Endodermal cell (in vitro differentiated cells): ENCODE measurements around the gene CEP112. TPM values are rescaled to one million over a fixed set of nuclear protein-coding genes. Genes with fewer than 3 reads are reported as not detected.
"Not testable (repeated sequence)": the region's sequence is repeated elsewhere in the genome, so short reads cannot be mapped to it uniquely, and the experiment has no call there.

ENCODE experiments used
- DNase-seq: peaks from one replicate; pipeline ENCODE4 v3.0.0-alpha.2; 2017
- H3K27ac ChIP-seq: 2 replicates; pipeline ENCODE4 v1.5.1; 2013; ENCODE audit warnings: mild to moderate bottlenecking, low read depth, low read length, moderate library complexity
- H3K27me3 ChIP-seq: 2 replicates; pipeline ENCODE4 v1.6.1; 2013; ENCODE audit warnings: mild to moderate bottlenecking, low read length, moderate library complexity; ENCODE audit not compliant: insufficient read depth, control insufficient read depth, poor library complexity, severe bottlenecking
- H3K36me3 ChIP-seq: 2 replicates; pipeline ENCODE4 v1.7.0; 2013; ENCODE audit warnings: mild to moderate bottlenecking, low read length, moderate library complexity; ENCODE audit not compliant: control insufficient read depth, insufficient read depth
- H3K4me1 ChIP-seq: one replicate; pipeline ENCODE4 v1.7.0; 2013; ENCODE audit warnings: low read length; ENCODE audit not compliant: control insufficient read depth, insufficient read depth
- H3K4me3 ChIP-seq: 2 replicates; pipeline ENCODE4 v1.5.1; 2013; ENCODE audit warnings: mild to moderate bottlenecking, low read length, moderate library complexity
- H3K9ac ChIP-seq: 2 replicates; pipeline ENCODE4 v1.6.1; 2013; ENCODE audit warnings: mild to moderate bottlenecking, low read length, moderate library complexity; ENCODE audit not compliant: poor library complexity, severe bottlenecking; ENCODE audit errors: extremely low read depth
- H3K9me3 ChIP-seq: 2 replicates; pipeline ENCODE4 v1.6.1; 2013; ENCODE audit warnings: mild to moderate bottlenecking, low read length, moderate library complexity; ENCODE audit not compliant: control insufficient read depth
- H3K27ac Mint-ChIP-seq: 2 replicates; pipeline ENCODE4 v1.8.0; 2020; ENCODE audit warnings: mixed read lengths
- H3K27me3 Mint-ChIP-seq: 2 replicates; pipeline ENCODE4 v1.8.0; 2021; ENCODE audit warnings: mild to moderate bottlenecking, mixed read lengths; ENCODE audit not compliant: insufficient read depth
- H3K36me3 Mint-ChIP-seq: 2 replicates; pipeline ENCODE4 v1.8.0; 2020; ENCODE audit warnings: low read depth, mixed read lengths
- H3K4me1 Mint-ChIP-seq: 2 replicates; pipeline ENCODE4 v1.8.0; 2020; ENCODE audit warnings: mixed read lengths
- H3K4me3 Mint-ChIP-seq: 2 replicates; pipeline ENCODE4 v1.8.0; 2020; ENCODE audit warnings: mild to moderate bottlenecking, moderate library complexity, mixed read lengths
- H3K9me3 Mint-ChIP-seq: 2 replicates; pipeline ENCODE4 v1.8.0; 2020; ENCODE audit warnings: mild to moderate bottlenecking, mixed read lengths
- WGBS, 2 experiments: methylation state at CpG; one replicate each; pipeline versions ENCODE4 v1.1.5 to v1.1.7; 2013; ENCODE audit warnings: missing lambda C conversion rate in 2 of 2, mixed read lengths in 1 of 2; ENCODE audit not compliant: insufficient coverage in 1 of 2, insufficient read length in 1 of 2; 5-methylcytosine and 5-hydroxymethylcytosine counted together
- total RNA-seq, 2 donors: library from RNA; stranded (reverse); fragmentation: NEBNext Ultra II Directional in 1 of 2; extraction: Animal tissue kit (Norgen Biotek cat#: 25700) in 1 of 2; gene quantifications; 2 replicates in 1 of 2; 3 replicates in 1 of 2; pipeline ENCODE4 v1.2.1, GENCODE V29; 2021
- TF ChIP-seq, protein P1 (sequence below): fragments of 200-600 bp; sonication (generic); conservative IDR thresholded peaks from 2 replicates; pipeline ENCODE4 v1.5.0; 2021; ENCODE audit warnings: antibody characterized with exemption, mild to moderate bottlenecking

CEP112 gene
- total RNA-seq, 2 donors from 2014 or later = 15.2 to 21.4 TPM

DNA sequence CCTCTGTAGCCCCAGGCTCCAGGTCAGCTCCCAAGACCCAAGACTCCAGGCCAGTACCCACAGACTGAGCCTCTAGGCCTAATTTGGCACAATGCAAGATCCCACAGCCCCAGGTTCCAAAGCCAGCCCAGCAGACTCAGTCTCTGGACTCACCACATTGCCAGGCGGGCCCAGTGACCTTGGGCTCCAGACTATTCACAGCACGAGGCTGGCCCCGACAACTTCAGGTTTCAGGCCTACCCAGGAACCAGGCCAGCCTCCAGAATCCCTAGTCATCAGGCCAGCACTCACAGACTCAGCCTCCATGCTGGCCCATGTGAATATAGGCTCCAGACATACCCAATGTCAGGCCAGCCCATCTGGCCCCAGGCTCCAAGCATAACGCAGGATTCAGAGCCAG is 103.8 kb downstream of the CEP112 start:
- Histone ChIP-seq H3K36me3 (no peaks in the 10 kb centered on the region), H3K9ac (no peak overlapping the region), H3K27me3 (no peaks in the 10 kb centered on the region), H3K27ac (no peak overlapping the region), H3K4me1 (no peaks in the 10 kb centered on the region), H3K9me3 (peaks cover 7% of the 10 kb centered on the region), H3K4me3 (no peak overlapping the region)
- Mint-ChIP-seq H3K36me3 (peaks cover 26% of the 10 kb centered on the region), H3K9me3 (peaks cover 21% of the 10 kb centered on the region), H3K27me3 (no peaks in the 10 kb centered on the region), H3K4me3 (no peak overlapping the region), H3K4me1 (no peaks in the 10 kb centered on the region), H3K27ac (no peak overlapping the region)
- 93 to 100% methylated on average over 2 to 4 of the region's 4 CpGs for WGBS, 2 experiments
- peak; percentile 39 for DNase-seq
- TF ChIP-seq, protein P1, sequence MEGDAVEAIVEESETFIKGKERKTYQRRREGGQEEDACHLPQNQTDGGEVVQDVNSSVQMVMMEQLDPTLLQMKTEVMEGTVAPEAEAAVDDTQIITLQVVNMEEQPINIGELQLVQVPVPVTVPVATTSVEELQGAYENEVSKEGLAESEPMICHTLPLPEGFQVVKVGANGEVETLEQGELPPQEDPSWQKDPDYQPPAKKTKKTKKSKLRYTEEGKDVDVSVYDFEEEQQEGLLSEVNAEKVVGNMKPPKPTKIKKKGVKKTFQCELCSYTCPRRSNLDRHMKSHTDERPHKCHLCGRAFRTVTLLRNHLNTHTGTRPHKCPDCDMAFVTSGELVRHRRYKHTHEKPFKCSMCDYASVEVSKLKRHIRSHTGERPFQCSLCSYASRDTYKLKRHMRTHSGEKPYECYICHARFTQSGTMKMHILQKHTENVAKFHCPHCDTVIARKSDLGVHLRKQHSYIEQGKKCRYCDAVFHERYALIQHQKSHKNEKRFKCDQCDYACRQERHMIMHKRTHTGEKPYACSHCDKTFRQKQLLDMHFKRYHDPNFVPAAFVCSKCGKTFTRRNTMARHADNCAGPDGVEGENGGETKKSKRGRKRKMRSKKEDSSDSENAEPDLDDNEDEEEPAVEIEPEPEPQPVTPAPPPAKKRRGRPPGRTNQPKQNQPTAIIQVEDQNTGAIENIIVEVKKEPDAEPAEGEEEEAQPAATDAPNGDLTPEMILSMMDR = no peak

DNA sequence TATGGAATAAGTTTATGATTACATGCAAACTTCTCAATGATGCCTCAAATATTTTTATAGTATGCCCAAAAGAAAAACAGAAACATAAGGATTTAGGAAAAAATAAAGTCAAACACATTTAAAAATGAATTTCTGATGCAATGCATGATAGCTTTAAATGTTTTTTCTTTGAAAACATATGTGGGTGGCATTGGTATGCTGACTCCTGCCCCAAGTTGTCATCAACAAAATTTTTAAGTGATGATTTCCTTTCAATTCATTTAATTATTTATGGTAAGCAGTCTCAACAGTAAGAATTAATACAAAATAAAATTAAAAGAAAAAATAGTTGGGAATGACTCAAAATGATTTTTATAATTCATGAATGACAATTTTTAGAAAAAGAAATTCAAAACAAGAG is 104.9 kb downstream of the CEP112 start:
- no peak overlapping the region for H3K9ac ChIP-seq
- H3K27ac ChIP-seq = no peak overlapping the region
- TF ChIP-seq, protein P1 = no peak
- no peak for DNase-seq
- H3K4me3 Mint-ChIP-seq = no peak overlapping the region
- H3K36me3 ChIP-seq = peaks cover under 1% of the 10 kb centered on the region
- H3K27ac Mint-ChIP-seq = no peak overlapping the region
- H3K27me3 Mint-ChIP-seq = no peaks in the 10 kb centered on the region
- H3K9me3 ChIP-seq = peaks cover 7% of the 10 kb centered on the region
- peaks cover 25% of the 10 kb centered on the region for H3K36me3 Mint-ChIP-seq
- H3K4me1 ChIP-seq = no peaks in the 10 kb centered on the region
- no peak overlapping the region for H3K4me3 ChIP-seq
- H3K9me3 Mint-ChIP-seq = peaks cover 22% of the 10 kb centered on the region
- H3K27me3 ChIP-seq = no peaks in the 10 kb centered on the region
- H3K4me1 Mint-ChIP-seq = no peaks in the 10 kb centered on the region

DNA sequence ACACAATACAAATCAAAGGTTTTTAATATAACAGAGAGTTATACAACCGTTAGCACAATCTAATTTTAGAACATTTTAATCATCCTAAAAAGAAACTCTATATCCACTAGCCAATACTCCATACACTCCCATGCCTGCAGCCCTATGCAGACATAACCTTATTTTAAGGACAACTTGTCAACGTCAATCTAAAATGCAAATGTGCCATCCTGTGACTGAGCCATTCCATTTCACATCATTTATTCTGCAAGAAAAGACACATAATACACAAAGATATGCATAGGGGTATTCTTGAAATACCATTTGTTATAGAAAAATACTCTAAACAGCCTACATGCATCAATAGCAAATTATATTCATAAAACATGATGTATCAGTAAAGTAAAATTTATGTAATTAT is 106.7 kb downstream of the CEP112 start:
- no peaks in the 10 kb centered on the region for H3K27me3 Mint-ChIP-seq
- no peak overlapping the region for H3K27ac Mint-ChIP-seq
- no peaks in the 10 kb centered on the region for H3K4me1 Mint-ChIP-seq
- H3K4me1 ChIP-seq = no peaks in the 10 kb centered on the region
- peaks cover 27% of the 10 kb centered on the region for H3K9me3 Mint-ChIP-seq
- H3K36me3 ChIP-seq = peaks cover 6% of the 10 kb centered on the region
- no peak overlapping the region for H3K27ac ChIP-seq
- DNase-seq = no peak
- peaks cover 34% of the 10 kb centered on the region for H3K36me3 Mint-ChIP-seq
- TF ChIP-seq, protein P1 = no peak
- no peak overlapping the region for H3K4me3 Mint-ChIP-seq
- peaks cover 7% of the 10 kb centered on the region for H3K9me3 ChIP-seq
- H3K27me3 ChIP-seq = no peaks in the 10 kb centered on the region
- no peak overlapping the region for H3K9ac ChIP-seq
- WGBS, 2 experiments = 82% methylated on average over 2 of the region's 2 CpGs
- H3K4me3 ChIP-seq = no peak overlapping the region

DNA sequence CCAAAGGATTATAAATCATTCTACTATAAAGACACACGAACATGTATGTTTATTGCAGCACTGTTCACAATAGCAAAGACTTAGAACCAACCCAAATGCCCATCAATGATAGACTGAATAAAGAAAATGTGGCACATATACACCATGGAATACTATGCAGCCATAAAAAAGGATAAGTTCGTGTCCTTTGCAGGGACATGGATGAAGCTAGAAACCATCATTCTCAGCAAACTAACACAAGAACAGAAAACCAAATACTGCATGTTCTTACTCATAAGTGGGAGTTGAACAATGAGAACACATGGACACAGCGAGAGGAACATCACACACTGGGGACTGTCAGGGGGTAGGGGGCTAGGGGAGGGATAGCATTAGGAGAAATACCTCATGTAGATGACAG is 111.3 kb downstream of the CEP112 start:
- H3K9ac ChIP-seq, H3K4me1 ChIP-seq, H3K27me3 ChIP-seq, H3K27ac Mint-ChIP-seq, DNase-seq, H3K4me3 Mint-ChIP-seq, H3K27me3 Mint-ChIP-seq, H3K9me3 ChIP-seq, H3K4me1 Mint-ChIP-seq, H3K27ac ChIP-seq, H3K4me3 ChIP-seq, H3K36me3 ChIP-seq: not testable (repeated sequence)
- Mint-ChIP-seq H3K9me3 (peaks cover 21% of the 10 kb centered on the region), H3K36me3 (peaks cover 28% of the 10 kb centered on the region)
- 100% methylated on average over 1 to 2 of the region's 3 CpGs for WGBS, 2 experiments
